HG03095 (cell line): ENCODE results near the gene RAB6A.
A peak's percentile ranks its signal among the peaks of the same experiment; 100 is the strongest.

ENCODE experiments used
- ATAC-seq: cut with Tn5 transposase; IDR thresholded peaks from one replicate; pipeline ENCODE4 v1.9.1; 2021; ENCODE audit warnings: moderate library complexity; ENCODE audit not compliant: unreplicated experiment

Gene RAB6A

DNA sequence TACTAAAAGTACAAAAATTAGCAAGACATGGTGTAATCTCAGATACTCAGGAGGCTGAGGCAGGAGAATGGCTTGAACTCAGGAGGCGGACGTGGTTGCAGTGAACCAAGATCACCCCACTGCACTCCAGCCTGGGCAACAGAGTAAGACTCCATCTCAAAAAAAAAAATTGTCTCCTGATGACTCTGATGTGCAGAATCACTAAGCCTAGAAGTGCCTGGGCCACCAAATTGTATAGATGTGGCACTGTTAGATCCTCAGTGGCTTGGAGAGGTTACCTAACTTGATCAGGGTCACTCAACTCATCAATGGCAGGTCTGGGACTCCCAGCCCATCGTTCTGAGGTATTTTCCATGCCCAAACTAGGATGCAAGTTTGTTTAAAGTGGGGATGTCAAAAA lies 103.9 kb downstream of the RAB6A start:
- ATAC-seq = no peak

DNA sequence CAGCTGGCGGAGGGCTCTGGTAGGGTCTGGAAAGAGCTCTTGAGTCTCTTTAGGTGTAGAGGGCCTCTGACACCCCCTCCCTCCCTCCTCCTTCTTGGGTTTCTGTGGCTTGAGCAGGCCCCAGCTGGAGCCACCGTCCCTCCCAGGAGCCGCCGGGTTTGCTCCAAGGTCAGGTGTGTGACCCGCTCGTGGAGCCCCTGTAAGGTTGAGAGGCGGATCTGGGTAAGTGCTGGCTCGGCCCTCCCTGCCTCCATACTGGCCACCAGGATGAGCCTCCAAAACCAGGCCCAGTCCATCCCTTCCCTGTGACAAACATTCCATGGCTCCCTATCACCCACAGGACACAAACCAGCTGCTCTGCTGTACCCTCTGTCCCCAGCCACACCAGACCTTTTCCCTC lies 105.2 kb downstream of the RAB6A start:
- no peak for ATAC-seq

DNA sequence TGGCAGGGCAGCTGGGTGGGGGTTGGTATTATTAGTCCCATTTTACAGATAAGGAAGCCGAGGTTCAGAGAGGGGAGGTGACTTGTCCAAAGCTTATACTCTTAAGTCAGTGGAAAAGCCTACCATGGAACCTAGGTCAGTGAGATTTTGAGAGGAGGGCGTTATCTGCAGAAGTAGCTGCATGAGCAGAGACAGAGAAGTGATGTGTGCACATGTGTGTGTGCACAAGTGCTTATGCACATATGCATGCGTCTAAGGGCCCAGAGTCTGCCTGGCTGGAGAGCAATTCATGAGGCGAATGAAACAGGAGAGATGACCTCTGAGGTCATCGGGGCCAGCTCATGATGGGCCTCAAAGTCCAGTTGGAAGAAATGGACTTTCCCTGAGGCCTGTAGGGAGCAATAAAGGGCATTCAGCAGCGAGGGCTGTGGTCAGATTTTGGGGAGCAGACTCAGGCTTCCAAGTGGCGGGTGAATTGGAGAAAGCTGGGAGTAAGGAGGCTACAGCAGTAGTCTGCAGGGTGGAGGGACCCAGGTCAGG lies 106.3 kb downstream of the RAB6A start:
- no peak for ATAC-seq

DNA sequence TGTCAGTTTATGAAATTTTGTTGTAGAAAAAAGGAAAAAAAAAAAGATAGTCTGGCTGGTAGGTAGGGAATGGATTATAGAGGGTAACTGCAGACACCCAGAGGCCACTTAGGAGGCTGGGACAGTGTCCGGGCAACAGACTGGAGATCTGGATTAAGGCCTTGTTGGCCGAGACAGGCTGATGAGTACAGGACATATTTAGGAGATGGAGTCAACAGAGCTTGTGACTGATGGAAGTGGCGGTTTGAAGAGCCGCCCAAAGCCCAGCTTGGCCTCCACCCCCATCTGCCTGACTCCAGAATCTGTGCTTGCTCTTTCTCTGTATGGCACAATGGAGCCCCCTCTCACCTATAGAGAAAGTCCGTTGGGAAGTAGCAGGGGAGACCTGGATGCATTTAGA lies 106.9 kb downstream of the RAB6A start:
- no peak for ATAC-seq

DNA sequence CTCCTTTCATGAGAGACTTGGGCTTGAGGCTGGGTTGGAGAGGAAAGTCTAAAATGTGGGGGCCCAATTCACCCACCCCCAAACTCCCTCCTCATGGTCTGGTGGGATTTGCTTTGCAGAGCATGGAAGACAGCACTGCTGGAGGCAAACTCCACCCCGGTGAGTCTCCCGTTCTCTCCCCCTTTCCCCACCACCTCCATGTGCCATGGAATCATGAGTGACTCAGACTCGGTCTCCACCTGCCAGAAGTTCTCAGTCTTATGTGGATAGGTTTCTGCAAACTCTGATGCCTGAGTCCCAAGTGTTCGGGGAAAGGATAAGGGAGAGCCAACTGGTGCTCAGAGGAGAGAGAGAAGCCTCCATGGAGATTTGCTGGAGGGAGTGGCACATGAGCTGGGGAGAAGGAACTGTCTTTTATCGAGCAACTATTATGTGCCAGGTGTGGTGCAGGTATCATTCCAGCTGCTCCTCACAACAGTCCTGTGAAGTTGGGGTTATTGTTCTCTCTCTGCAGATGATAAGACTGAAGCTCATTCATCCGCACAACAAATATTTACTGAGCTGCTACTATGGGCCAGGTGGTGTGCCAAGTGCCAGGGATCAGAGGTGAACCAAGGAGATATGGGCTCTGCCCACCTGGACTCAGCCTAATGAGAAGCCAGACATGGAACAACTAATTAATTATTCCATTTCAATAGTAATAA lies 107.9 kb downstream of the RAB6A start:
- ATAC-seq = no peak

DNA sequence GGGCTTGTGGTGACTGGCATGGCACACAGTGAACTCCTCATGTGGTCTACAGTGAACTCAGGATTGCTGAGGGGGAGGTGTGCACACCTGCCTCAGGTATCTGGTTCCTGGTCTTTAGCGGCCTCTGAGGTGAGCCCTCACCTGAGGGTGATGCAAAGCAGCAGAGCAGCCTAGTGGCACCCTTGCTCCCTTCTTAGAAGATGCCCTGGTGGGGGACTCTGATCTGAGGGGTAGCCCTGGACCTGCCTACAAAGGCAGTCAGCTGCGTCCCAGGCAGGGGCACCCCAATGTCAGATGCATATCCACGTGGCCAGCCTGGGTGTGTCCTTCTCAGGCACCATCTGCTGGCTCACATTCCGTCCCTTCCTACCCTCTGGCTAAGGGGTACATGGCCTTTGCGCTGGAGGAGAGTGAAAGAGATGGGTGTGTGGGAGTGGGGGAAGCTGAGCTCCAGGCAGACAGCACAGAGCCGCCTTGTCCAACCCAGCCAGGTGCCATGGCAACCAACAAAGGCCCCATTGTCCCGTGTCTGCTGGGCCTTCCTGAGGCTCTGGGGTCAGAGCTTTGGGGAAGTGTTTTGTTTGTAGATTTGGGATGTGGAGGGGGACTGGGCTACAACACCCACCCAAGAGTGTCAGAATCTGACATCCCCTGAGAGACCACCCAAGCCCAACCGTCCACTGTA lies 108.7 kb downstream of the RAB6A start:
- ATAC-seq = no peak

DNA sequence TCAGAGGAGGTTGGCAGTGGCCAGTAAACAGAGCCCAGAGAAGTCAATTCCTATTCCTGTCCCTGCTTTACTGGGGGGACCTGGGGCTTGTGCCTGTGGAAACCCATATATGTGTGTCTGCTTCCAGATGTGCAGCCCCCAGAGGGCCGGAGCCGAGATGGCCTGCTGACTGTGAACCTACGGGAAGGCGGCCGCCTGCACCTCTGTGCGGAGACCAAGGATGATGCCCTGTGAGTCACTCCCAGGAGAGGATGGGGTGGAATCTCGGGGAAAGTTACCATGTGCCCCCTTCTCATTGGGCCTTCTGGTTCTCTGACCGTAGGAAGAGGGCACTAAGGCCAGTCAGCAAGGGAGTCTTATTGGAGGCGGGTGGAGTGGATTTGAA lies 109.2 kb downstream of the RAB6A start:
- ATAC-seq = no peak

DNA sequence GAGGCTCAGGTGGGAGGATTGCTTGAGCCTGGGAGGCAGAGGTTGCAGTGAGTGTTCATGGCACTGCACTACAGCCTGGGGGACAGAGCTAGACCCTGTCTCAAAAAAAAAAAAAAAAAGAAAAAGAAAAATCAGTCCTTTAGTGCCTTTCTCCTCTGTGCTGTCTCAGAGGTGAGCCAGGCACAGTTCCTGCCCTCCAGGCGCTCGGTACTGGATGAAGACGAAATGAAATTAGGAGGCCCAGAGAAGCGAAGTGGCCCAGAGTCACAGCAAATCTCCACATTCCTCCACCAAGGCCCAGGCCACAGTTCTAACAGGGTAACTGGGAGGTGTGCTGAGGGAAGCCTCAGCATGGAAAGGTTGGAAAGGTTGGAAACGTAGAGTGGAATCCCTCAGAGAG lies 109.6 kb downstream of the RAB6A start:
- ATAC-seq = no peak

DNA sequence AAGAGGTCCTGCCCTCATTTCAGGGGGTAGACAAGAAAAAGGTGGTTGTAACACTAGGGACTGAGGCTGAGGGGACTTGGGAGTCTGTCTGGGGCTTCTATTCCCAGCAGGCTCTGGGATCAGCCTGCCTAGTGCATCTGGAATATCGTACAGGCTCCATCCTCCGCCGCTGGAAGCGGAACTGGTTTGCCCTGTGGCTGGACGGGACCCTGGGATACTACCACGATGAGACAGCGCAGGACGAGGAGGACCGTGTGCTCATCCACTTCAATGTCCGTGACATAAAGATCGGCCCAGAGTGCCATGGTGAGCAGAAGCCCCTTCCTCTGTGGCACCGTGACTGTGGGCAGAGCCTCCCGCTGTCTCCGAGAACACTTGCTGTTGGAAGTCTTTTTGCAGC lies 110.5 kb downstream of the RAB6A start:
- ATAC-seq = no peak

DNA sequence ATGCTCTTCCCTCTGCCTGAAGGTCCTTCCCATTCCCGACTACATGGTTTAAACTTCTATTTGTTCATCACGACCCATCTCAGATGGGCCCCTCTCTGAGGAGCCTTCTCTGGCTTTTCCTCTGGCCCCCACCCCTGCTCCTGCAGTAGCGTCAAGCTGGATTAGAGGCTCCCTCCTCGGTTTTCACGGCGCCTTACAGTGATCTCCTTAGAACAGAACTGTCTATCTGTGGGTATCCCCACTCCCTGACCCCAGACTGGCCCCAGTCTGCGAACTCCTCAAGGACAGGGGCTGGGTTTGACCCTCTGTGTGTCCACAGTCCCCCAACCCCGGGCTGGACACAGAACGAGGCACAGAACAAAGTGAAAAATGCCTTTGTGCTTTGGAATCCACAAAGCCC lies 111.7 kb downstream of the RAB6A start:
- ATAC-seq = no peak

DNA sequence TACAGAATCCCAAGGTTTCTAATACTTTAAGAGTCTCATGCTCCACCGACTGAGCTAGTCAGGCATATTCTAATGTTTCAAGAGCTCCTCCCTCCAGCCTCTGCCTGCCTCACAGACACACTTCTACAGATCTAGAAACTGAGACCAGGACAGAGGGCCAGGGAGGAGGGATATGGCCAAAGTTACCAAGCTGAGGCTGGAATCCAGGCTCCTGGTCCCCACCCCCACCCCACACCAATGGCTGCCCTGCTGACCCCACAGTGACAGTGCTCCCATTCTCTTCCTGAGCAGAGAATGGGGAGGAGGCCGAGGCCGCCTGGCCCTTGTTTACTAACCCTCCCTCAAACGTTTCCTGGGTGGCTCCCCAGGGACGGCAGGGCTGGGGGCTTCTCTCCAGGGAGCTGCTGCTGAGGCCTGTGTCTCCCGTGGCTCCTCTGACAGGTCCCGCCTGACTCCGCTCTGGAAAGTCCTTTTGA lies 112.3 kb downstream of the RAB6A start:
- ATAC-seq = no peak

DNA sequence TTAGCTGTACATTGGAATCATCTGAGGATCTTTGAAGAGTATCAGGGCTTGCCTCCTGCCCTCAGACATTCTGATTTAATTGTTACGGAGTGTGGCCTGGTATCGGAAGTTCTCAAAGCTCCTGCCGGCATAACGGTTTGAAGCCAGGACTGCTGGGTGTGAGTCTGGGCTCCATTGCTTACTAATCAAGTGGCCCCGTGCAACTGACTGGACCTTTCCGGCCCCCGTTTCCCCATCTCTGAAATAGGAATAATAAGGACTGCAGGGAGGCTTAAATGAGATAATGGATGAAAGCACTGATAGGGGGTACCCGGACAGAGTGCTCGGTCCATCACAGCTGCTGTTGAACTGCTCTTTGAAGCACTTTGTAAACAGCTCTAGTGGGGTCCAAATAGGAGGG lies 112.8 kb downstream of the RAB6A start:
- ATAC-seq = no peak

DNA sequence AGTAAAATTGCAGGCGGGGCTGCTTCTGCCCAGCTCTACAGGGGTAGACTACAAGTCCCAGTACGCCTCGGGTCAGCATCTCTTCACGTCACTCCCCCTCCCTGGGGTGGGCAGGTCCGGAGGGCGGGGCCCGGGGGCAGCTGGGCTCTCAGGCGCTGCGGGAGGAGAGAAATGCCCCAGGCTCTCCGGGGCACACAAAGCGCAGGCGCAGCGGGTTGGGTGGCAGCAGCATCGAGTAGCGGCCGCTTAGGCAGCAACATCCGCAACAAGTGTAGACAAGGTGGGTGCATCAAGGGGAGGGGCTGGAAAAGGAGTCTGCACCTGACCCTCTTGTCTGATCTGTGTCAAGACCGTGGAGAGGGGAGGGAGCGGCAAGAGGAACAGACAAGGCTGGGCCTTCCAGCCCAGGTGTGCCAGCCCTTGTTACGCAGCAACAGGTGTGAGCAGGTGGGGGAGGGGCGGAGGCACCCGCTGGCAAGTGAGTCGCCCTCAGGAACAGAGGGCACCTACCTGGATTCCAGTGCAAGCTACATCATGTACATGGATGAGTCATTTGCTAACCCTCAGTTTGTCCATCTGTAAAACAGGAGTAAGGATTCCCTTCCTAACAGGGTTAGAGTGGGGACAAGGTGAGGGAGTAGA lies 113.3 kb downstream of the RAB6A start:
- peak; percentile 90 for ATAC-seq

DNA sequence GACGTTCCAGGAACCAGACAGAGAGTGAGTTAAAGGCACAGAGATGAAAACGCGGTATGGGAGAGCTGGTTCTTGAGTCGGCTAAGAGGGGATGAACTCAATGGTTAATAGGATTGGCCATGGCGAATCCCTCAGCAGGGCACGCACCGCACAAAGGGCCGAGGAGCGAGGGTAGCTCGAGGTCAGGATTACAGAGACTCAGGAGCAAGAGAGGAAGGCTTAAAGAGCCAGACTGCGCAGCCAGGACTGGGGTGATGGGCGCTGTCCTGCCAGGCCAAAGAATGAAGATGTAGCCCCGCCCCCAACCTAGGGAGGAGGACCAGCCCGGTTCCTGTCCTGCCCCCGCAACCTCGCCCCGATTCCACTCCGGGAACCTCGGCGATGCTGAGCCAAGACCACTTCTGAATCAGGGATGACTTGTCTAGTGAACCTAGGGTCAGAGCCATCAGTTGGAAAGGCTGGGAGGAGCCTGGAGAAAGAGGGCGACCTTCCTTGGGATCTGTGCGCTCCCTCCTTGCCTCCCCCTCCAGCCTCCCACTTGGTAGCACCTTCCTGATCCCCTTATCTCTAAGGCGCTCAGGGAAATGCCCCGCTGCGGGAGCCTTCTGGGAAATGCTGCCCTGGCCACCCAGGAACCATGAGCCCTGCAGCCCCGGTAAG lies 114.8 kb downstream of the RAB6A start, which contains the start of gene PLEKHB1:
TSS of gene PLEKHB1 (plus strand) at position 610 of the 660 bp plus-strand sequence. CDS start at position 638, 28 bp downstream.
- no peak for ATAC-seq

DNA sequence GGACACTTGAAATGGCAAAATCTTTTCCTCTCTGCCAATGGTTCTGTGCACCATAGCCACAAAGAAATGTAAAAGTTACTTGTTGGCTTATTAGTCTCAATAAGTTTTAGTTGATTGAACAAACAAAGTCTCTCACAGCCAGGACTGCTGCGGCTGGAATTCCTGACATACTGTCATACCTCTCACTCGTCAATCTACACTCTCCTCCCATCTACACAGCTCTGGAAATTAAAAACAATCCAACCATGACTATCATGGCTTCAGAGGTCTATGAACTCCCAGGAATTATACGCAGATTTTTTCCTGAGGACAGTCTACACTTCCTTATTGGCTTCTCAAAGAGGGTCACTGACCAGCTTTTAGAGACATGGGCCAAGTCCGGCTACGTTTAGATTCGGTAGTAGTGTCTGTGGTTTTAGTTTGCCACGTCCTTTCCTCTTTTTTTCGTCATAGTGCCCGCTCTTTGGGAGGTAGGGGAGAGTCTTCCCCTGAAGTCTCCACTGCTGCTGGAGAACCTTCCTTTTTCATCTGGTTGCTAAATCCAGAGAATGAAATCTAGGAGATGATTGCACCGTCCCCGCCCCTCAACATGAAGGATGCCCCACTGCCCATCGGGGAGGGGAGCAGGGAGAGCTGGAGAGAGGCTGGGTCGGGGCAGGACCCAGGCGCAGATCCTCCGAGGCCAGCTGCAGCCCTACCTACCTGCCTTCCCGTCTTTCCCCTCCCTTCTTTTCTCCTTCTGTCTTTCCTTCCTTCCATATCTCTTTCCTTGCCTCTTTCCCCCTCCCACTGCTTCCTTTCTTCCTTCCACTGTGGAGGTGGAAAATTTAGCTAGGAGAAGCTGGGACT lies 115.5 kb downstream of the RAB6A start:
- ATAC-seq = no peak

DNA sequence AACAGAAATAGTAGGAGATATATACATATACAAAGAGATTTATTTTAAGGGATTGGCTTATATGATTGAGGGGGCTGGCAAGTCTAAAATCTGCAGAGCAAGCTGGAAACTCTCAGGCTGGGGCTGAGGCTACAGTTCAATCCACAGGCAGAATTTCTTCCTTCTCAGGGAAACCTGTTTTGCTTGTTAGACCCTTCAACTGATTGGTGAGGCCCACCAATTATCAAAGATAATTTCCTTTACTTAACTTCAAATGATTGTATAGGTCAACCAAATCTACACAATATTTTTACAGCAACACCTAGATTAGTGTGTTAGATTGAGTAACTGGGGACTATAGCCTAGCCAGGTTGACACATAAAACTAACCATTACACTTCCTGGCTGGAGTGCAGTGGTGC lies 119.2 kb downstream of the RAB6A start:
- no peak for ATAC-seq

DNA sequence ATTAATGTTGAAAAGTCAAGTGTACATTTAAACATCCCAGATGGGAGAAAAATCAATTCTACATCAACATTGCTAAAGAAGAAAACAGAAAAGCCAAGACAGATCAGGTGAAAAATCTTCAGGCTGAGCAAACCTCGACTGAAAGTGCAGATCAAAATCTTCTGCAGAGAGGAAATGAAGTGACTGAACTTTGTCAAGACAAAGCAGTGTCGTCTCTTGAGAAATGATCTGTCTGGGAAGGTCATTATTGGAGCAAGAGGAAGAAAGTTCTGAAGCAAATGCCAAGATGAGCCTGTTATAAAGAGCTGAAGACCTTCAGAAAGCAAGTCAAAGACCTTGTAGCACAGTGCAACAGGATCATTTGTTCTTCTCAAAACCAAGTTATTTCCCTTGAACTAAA lies 120.3 kb downstream of the RAB6A start:
- ATAC-seq = no peak

DNA sequence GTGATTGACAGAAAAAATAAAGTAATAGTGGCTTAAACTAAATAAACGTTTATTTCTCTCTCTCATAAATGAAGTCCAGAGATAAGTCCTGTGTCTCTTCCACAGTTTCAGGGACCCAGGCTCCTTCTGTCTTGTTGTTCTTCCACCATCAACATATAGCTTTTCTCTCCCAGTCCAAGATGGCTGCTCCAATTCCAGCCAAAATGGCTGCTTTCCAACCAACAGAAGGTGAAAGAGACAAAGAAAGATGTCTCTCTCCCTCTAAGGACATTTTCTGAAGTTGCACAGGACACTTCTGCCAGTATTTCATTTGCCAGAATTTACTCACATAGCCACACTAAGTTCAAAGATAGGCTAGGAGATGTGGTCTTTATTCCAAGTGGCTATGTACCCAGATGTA lies 123.9 kb downstream of the RAB6A start:
- no peak for ATAC-seq

DNA sequence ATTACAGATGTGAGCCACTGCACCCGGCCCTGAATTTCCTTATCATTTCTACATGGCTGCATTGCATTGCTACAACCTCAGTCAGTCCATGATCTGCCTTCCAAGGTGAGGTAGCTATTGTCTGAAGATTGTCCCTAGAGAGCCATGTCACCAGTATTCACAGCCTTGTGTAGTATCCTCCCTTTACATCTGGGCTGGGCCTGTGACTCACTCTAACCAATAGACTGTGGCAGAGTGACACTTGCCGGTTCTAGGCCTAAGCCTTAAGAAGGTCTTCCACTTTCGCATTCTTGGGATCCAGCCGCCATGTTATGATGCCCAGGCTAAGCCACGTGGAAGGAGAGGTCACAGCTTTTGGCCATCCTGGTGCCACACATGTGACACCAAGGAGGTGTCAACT lies 124.6 kb downstream of the RAB6A start:
- ATAC-seq = no peak

DNA sequence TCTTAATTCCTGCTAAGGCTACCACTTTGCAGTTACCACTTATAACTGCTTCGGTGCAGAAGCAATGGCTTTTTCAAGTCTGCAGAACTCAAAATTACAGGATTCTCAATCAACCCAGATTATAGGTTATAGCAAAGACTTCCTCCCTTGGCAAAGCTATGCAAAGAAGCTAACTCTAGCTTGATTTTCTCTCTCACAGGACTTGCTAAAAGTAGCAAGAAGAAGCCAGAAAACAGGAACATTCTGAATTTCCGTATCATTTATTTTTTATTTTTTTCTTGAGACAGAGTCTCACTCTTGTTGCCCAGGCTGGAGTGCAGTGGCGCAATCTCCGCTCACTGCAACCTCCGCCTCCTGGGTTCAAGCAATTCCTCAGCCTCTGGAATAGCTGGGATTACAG lies 125.2 kb downstream of the RAB6A start:
- no peak for ATAC-seq
